ENCODE results near the gene TUBGCP3.
"Not testable (repeated sequence)": the region's sequence is repeated elsewhere in the genome, so short reads cannot be mapped to it uniquely, and the experiment has no call there.

The TUBGCP3 gene

DNA sequence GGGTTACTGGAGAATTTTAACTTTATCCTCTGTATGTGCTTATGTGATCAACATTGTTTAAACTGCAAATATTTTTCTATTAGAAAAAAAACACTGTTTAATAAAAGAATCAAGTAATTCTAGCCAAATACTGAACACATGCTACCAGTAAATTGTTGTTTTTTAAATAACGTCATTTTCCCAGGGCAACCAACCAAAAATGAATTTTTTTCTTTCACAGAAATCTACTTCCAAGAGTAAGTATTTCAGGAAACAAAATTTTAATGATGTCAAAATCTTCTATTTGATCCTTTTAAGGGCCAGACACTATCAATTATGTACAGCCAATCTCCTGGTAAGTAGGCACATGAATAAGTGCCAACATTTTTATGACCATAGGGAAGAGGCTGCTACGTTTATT lies 57.1 kb downstream of the TUBGCP3 start:
- DNase-seq (ENCODE audit: low read depth in 1 of 2, low spot score in 1 of 2) = no peak

- DNase-seq (ENCODE audit: low read depth in 1 of 2, low spot score in 1 of 2) = no peak
Measured at GRCh38 chr13:112529216-112529615, 58.7 kb downstream of the TUBGCP3 start.

DNA sequence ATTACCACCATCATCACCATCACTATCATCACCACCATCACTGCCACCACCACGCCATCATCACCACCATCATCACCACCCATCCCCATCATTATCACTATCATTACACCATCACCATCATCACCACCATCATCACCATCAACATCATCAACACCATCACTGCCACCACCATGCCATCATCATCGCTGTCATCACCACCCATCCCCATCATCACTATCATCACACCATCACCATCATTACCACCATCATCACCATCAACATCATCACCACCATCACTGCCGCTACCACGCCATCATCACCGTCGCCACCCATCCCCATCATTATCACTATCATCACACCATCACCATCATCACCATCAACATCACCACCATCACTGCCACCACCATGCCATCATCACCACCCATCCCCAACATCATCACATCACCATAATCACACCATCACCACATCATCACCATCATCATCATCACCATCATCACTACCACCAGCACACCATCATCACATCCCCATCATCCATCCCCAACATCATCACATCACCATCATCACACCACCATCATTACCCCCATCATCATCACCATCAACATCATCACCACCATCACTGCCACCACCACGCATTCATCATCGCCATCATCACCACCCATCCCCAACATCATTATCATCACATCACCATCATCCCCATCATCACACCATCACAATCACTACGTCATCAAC lies 61.7 kb downstream of the TUBGCP3 start:
- no peak for DNase-seq (ENCODE audit: low read depth in 1 of 2, low spot score in 1 of 2)

GRCh38 chr13:112525356-112525945 lies 62.5 kb downstream of the TUBGCP3 start:
- DNase-seq (ENCODE audit: low read depth in 1 of 2, low spot score in 1 of 2) = no peak

- no peak for DNase-seq (ENCODE audit: low read depth in 1 of 2, low spot score in 1 of 2)
Measured at GRCh38 chr13:112522578-112522977, 65.4 kb downstream of the TUBGCP3 start.

GRCh38 chr13:112521073-112521685 lies 66.8 kb downstream of the TUBGCP3 start:
- no peak for DNase-seq (ENCODE audit: low read depth in 1 of 2, low spot score in 1 of 2)

DNA sequence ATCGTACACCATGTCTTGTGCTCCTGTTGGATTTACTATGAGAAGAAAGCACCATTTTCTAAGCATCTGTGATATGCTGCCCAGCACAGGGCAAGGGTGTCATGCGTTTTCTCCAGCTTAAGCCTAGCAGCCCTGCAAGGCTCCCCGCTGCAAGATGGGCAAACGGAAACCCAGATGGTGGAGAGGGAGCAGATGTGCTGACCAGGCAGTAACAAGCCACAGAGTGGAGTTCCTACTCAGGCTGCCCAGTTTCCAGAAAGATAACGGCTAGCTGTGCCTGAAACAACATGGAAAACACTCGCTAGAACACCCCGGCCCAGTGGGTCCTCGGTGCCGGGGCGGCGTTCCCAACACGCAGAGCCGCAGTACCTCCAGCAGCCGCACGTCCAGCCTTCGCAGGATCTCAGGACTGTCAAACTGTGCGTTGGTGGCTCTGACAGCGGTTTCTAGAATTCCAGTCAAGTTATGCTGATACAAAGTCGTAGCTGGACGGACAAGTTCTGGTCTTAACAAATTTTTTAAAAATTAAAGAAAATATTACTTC lies 68.4 kb downstream of the TUBGCP3 start:
- no peak for DNase-seq (ENCODE audit: low read depth in 1 of 2, low spot score in 1 of 2)

- DNase-seq (ENCODE audit: low read depth in 1 of 2, low spot score in 1 of 2) = no peak
Measured at GRCh38 chr13:112516218-112516617, 71.7 kb downstream of the TUBGCP3 start.

DNA sequence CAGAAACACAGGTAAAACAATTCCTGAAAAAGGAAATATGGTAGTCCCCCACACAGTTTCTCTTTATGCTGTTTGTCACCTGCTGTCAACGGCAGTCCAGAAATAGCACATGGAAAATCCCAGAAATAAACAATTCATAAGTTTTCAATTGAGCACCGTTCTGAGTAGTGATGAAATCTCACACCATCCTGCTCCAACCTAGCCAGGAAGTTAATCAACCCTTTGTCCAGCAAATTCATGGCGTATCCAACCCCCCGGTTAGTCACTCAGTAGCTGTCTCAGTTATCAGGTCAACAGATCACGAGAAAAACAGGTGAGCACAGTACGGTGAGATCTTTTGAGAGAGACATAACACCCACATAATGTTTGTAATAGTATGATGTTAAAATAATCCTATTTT lies 74.2 kb downstream of the TUBGCP3 start:
- DNase-seq (ENCODE audit: low read depth in 1 of 2, low spot score in 1 of 2) = no peak

DNA sequence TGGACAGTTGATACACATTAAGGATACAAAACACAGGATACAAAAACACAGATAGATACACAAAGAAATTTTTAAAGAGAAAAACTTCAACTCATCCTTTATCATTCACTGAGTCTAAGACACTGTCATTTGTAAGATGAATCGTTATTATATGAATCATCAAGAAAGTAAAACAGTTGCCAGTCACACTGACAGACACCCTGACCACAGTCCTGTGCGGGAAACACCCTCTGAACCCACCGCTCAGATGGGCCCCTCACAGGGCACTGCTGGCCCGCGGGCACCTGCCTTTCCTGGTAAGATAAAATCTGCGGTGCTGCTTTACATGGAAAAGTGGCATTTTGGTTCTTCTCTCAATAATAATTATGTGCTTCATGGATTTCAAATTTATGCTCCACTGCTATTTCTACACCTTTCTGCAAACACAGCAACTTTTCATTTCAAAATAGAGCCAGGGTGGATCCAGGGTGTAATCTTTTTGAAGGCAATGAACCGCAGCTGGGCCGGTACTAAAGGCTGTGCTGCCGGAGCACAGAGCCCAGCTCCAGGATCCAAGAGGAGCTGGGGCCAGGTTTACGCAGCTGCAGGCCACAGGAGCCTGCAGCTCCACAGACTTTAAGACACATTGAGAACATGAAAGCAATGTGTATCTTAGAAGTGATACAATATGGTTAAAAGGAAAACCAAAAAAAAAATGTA lies 76.8 kb downstream of the TUBGCP3 start:
- DNase-seq (ENCODE audit: low read depth in 1 of 2, low spot score in 1 of 2) = no peak

- DNase-seq (ENCODE audit: low read depth in 1 of 2, low spot score in 1 of 2) = no peak
Measured at GRCh38 chr13:112510002-112510780, 77.8 kb downstream of the TUBGCP3 start.

DNA sequence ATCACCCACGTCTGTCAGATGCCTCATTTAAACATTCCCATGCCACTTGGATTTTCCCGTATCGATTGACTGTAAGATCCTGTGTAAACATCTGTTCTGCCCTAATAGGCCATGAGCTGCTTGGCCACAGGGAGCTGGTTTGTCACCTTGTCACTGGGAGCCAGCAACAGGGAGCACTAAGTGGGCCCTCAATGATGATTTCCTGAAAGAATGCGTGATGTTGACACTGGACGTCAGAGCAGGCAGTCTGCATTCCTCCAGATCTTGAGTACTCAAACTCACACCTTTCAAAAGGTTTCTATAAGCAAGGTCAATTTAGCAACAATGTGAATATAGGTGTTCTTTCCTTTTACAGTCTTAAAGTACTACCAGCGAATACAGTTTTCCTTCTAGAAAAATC lies 78.8 kb downstream of the TUBGCP3 start:
- DNase-seq (ENCODE audit: low read depth in 1 of 2, low spot score in 1 of 2) = no peak

GRCh38 chr13:112506046-112506445 lies 81.9 kb downstream of the TUBGCP3 start:
- DNase-seq (ENCODE audit: low read depth in 1 of 2, low spot score in 1 of 2) = no peak

- no peak for DNase-seq (ENCODE audit: low read depth in 1 of 2, low spot score in 1 of 2)
Measured at GRCh38 chr13:112496166-112496565, 91.8 kb downstream of the TUBGCP3 start.

DNA sequence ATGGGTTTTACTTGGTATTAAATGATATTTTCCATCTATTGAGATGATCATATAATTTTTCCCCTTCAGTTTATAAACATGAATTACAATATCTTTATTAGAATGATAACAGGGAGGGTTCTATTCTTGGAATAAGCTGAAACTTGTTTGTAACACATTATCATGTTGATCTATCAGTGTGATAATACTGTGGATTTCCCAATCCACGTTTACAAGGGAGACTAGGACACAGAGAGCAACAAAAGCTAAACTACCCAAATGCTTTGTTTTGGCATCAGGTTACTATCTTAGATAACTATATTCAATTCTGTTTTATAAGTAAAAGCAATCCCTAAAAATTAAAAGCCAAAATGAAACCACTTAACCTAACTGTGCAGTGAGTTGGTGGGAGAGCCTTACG lies 92.5 kb downstream of the TUBGCP3 start:
- DNase-seq (ENCODE audit: low read depth in 1 of 2, low spot score in 1 of 2) = no peak

DNA sequence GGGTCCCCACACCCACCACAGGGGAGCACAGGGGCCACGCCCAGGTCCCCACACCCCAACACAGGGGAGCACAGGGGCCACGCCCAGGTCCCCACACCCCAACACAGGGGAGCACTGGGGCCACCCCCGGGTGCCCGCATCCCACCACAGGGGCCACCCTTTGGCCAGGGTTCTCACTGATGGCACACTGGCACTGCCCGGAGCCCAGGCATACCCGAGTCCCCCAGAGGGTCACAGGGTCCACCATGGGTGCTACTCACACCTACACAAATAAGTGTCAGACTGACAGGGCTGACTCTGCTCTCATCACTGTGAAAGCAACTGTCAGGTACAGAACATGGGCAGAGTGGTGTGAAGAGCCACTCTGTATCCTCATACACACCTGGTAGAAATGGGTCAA lies 98.8 kb downstream of the TUBGCP3 start:
- no peak for DNase-seq (ENCODE audit: low read depth in 1 of 2, low spot score in 1 of 2)

DNA sequence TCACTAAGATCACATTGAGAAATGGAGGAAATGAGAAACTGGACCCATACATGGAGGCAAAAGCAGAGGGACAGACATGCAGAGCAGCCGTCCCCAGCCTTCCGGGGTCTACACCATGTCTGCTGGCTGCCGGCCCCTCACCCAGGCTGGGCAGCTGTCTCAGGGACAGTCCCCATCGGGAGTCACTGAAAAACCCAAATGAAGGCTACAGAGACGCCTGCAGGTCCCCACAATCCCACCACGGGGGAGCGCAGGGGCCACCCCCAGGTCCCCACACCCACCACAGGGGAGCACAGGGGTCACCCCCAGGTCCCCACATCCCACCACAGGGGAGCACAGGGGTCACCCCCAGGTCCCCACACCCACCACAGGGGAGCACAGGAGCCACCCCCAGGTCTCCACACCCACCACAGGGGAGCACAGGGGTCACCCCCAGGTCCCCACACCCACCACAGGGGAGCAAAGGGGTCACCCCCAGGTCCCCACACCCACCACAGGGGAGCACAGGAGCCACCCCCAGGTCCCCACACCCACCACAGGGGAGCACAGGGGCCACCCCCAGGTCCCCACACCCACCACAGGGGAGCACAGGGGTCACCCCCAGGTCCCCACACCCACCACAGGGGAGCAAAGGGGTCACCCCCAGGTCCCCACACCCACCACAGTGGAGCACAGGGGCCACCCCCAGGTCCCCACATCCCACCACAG lies 99.5 kb downstream of the TUBGCP3 start:
- not testable (repeated sequence) for DNase-seq (ENCODE audit: low read depth in 1 of 2, low spot score in 1 of 2)

DNA sequence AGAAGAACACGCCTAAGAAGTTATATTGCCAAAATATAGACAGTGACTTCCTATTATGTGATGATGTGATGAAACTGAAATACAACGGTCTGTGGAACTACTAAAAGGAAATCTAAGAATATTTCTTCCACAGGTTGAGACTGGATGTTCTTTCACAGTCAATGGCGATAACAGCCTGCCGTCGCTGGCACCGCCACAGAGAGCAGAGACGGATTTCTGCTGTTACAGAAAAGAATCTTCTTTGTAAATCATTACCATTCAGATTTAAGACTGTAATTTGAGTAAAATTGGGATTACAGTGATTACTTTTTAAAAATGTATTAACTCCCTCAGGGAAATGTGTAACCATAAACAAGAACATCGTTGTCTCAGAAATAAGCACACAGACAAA lies 100.8 kb downstream of the TUBGCP3 start:
- no peak for DNase-seq (ENCODE audit: low read depth in 1 of 2, low spot score in 1 of 2)

DNA sequence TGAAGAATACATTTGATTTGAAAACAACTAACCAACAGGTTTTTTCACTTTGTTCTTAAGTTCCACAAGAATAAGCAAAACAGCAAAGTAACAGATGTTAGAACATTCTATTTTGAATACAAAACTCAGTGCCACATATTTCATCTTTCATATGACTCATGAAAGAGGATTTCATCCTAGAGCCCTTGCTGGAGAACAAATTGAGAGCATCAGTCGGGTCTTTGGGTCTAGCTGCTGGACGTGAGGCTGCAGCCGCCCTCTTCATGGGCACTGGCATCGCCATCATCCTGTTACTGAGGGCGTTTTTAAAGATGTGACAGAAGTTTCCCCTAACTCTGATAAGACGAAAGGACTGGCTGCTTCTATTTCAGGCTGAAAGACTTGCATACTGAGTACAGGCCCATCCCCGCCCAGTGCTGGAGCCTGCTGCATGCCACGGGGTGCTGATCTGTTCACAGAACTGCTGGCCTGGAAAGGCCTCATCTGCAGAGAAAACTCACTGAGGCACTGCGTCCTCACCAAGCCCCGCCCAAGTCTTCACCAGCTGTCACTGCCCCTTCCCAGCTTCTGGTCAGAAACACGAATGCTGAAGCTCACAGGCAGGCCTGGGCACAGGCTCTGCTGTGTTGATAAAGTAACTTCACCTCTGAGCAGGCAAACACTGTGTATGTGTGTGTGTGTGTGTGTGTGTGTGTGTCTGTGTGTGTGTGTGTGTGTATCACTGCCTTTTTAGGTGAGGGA lies 101.4 kb downstream of the TUBGCP3 start:
- no peak for DNase-seq (ENCODE audit: low read depth in 1 of 2, low spot score in 1 of 2)

- not testable (repeated sequence) for DNase-seq (ENCODE audit: low read depth in 1 of 2, low spot score in 1 of 2)
Measured at GRCh38 chr13:112485814-112486213, 102.1 kb downstream of the TUBGCP3 start.

Measured in activated CD4-positive, alpha-beta T cell treated with anti-CD3 and anti-CD28 coated beads, Interleukin-2, amount 50 U/mL, for 24 hours (primary cell).